Measurements from ENCODE around the gene ZNF22. TPM values are rescaled to one million over a fixed set of nuclear protein-coding genes. Genes with fewer than 3 reads are reported as not detected.

Gene ZNF22
- total and polyA plus RNA-seq, 9 donors, result 19.4 to 38.0 (median 27.4) TPM

DNA sequence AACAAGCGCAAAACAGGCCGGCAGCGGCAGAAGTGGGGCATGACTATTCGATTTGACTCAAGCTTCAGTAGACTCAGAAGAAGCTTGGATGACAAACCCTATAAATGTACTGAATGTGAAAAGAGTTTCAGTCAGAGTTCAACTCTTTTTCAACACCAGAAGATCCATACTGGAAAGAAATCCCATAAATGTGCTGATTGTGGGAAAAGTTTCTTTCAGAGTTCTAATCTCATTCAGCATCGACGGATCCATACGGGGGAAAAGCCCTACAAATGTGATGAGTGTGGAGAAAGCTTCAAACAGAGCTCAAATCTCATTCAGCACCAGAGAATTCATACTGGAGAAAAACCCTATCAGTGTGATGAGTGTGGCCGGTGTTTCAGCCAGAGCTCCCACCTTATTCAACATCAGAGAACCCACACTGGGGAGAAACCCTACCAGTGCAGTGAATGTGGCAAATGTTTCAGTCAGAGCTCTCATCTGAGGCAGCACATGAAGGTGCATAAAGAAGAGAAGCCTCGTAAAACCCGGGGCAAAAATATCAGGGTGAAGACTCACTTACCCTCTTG, 2.8 kb downstream of the ZNF22 start:
- no peaks in the 10 kb centered on the region for H3K36me3 ChIP-seq
- H3K4me1 ChIP-seq (ENCODE audit: insufficient read depth), result peaks cover 2% of the 10 kb centered on the region
- no peaks in the 10 kb centered on the region for H3K9me3 ChIP-seq
- no peaks in the 10 kb centered on the region for H3K27me3 ChIP-seq
- intact Hi-C loops (cut with DNase I), result loop anchor here in 1 of 4 donors (10.0 kb wide), 1 partner anchor 69 kb away; no protein-coding TSS in a partner anchor
- no peak overlapping the region for H3K27ac ChIP-seq
- DNase-seq, result no peak
- WGBS, 3 donors, result 92 to 97% (median 96%) methylated on average over 10 of the region's 10 CpGs
- no peak overlapping the region for H3K4me3 ChIP-seq
- TF ChIP-seq EP300 (IDR thresholded peaks at IDR 0.05) (no peak), POLR2A (IDR thresholded peaks at IDR 0.05) (no peak)
- TF ChIP-seq, protein P1, sequence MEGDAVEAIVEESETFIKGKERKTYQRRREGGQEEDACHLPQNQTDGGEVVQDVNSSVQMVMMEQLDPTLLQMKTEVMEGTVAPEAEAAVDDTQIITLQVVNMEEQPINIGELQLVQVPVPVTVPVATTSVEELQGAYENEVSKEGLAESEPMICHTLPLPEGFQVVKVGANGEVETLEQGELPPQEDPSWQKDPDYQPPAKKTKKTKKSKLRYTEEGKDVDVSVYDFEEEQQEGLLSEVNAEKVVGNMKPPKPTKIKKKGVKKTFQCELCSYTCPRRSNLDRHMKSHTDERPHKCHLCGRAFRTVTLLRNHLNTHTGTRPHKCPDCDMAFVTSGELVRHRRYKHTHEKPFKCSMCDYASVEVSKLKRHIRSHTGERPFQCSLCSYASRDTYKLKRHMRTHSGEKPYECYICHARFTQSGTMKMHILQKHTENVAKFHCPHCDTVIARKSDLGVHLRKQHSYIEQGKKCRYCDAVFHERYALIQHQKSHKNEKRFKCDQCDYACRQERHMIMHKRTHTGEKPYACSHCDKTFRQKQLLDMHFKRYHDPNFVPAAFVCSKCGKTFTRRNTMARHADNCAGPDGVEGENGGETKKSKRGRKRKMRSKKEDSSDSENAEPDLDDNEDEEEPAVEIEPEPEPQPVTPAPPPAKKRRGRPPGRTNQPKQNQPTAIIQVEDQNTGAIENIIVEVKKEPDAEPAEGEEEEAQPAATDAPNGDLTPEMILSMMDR (IDR thresholded peaks at IDR 0.05), result no peak

DNA sequence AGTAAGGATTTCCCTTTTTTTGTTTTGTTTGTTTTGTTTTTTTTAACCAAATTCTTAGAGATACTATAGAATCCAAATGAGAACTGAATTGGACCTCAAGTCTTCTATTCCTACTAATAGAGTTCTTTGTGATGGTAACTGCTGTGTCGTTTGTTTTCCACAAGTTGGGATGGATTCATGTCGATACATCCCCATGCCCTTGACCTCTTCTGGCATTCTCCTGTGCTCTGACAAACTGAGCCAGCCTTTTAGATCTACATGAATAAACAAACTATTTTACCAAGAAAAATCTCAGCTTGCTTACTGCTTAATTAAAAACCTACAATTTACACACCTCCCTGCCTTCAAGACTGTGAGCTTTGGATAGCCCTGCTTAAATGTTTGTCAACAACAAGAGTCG, 3.9 kb downstream of the ZNF22 start:
- TF ChIP-seq, protein P1 (IDR thresholded peaks at IDR 0.05), result no peak
- TF ChIP-seq EP300 (IDR thresholded peaks at IDR 0.05) (no peak), POLR2A (IDR thresholded peaks at IDR 0.05) (no peak)
- Histone ChIP-seq H3K4me1 (ENCODE audit: insufficient read depth) (peaks cover 2% of the 10 kb centered on the region), H3K27me3 (no peaks in the 10 kb centered on the region), H3K36me3 (no peaks in the 10 kb centered on the region), H3K27ac (no peak overlapping the region), H3K4me3 (no peak overlapping the region), H3K9me3 (no peaks in the 10 kb centered on the region)
- no peak for DNase-seq
- WGBS, 3 donors, result 36 to 56% (median 55%) methylated on average over 3 of the region's 3 CpGs
- intact Hi-C loops (cut with DNase I), result loop anchor here in 1 of 4 donors (10.0 kb wide), 1 partner anchor 70 kb away; no protein-coding TSS in a partner anchor

DNA sequence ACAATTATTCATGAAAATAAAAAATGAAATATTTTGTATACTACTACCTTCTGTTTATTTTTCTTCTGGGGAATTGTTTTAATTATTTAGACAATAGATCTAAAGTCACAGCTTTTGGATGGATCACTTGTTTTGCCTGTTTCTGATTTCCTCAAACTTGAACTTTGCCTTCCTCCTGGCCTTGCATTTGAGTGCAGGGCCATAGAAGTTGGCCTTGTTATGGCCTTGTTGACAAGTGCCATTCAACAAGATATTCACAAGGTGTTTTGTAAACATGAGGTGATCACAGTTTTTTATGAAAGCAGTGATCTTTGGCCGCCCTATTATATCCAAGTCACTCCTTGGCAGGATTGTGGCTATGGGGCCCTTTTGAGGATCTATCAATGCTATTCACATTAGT, 4.6 kb downstream of the ZNF22 start:
- H3K4me1 ChIP-seq (ENCODE audit: insufficient read depth), result peaks cover 2% of the 10 kb centered on the region
- H3K9me3 ChIP-seq, result no peaks in the 10 kb centered on the region
- 91 to 97% (median 97%) methylated on average over 1 of the region's 1 CpG for WGBS, 3 donors
- H3K36me3 ChIP-seq, result no peaks in the 10 kb centered on the region
- H3K27me3 ChIP-seq, result no peaks in the 10 kb centered on the region
- H3K4me3 ChIP-seq, result no peak overlapping the region
- no peak overlapping the region for H3K27ac ChIP-seq
- intact Hi-C loops (cut with DNase I), result loop anchor here in 1 of 4 donors (10.0 kb wide), 1 partner anchor 70 kb away; no protein-coding TSS in a partner anchor
- DNase-seq, result no peak
- TF ChIP-seq, protein P1 (IDR thresholded peaks at IDR 0.05), result no peak
- no peak for TF ChIP-seq EP300 (IDR thresholded peaks at IDR 0.05)
- no peak for TF ChIP-seq POLR2A (IDR thresholded peaks at IDR 0.05)

DNA sequence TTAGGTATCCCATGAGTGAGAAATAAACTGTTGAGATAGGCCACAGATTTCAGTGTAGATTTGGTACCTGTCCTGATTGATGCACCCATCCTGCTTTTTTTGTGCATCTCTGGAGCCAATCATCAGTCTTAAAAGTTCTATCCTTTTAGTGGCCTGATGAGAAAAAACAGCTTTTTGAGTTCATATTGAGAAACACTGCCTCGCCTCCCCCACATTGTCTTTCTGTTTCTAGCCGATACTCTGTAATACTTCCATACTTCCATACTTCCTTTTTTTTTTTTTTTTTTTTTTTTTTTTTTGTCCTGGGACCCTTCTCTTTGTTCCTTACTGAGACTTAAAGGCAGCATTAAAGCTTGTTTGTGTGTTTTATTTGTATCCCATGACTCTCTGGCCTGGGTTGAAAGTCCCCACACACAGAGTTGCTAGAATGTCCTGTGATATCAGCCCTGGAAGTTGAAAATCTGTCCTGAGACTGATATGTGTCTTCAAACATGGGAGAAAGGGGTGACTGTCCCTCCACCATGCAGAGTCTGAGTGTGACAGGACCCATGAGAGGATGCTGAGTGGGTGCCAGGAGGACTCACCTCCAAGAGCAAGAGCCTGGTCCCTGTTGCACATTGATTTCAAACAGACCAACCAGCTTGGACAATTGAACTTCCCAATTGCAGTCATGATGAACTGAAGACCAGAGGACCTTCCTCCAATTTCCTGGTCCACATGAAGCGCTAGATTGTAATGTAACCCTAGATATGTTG, 5.7 kb downstream of the ZNF22 start:
- no peak for DNase-seq
- intact Hi-C loops (cut with DNase I), result loop anchor here in 1 of 4 donors (10.0 kb wide), 1 partner anchor 72 kb away; no protein-coding TSS in a partner anchor
- no peak overlapping the region for H3K27ac ChIP-seq
- TF ChIP-seq, protein P1 (IDR thresholded peaks at IDR 0.05), result no peak
- TF ChIP-seq EP300 (IDR thresholded peaks at IDR 0.05) (no peak), POLR2A (IDR thresholded peaks at IDR 0.05) (no peak)
- no peak overlapping the region for H3K4me3 ChIP-seq
- WGBS, 3 donors, result 64 to 87% (median 77%) methylated on average over 3 of the region's 3 CpGs
- H3K4me1 ChIP-seq (ENCODE audit: insufficient read depth), result peaks cover under 1% of the 10 kb centered on the region
- H3K36me3 ChIP-seq, result no peaks in the 10 kb centered on the region
- no peaks in the 10 kb centered on the region for H3K9me3 ChIP-seq
- H3K27me3 ChIP-seq, result no peaks in the 10 kb centered on the region
